KOPT-K1 (cell line): ENCODE measurements around the gene NPIPA2.
"Not testable (repeated sequence)": the region's sequence is repeated elsewhere in the genome, so short reads cannot be mapped to it uniquely, and the experiment has no call there.

ENCODE experiments used
- H3K27ac ChIP-seq: fragments of 200-600 bp; sonication (generic); 2 replicates; pipeline ENCODE4 v1.5.1; 2016; ENCODE audit warnings: antibody characterized with exemption, mild to moderate bottlenecking, low read depth, low read length; ENCODE audit not compliant: poor library complexity, severe bottlenecking
- H3K36me3 ChIP-seq: fragments of 200-600 bp; sonication (generic); 2 replicates; pipeline ENCODE4 v1.5.1; 2017; ENCODE audit warnings: antibody characterized with exemption, mild to moderate bottlenecking, low read length, moderate library complexity; ENCODE audit not compliant: insufficient read depth
- H3K9me3 ChIP-seq: fragments of 200-600 bp; sonication (generic); 2 replicates; pipeline ENCODE4 v1.5.1; 2017; ENCODE audit warnings: antibody characterized with exemption, low read length, mild to moderate bottlenecking; ENCODE audit not compliant: insufficient read depth, poor library complexity, severe bottlenecking

The NPIPA2 gene

DNA sequence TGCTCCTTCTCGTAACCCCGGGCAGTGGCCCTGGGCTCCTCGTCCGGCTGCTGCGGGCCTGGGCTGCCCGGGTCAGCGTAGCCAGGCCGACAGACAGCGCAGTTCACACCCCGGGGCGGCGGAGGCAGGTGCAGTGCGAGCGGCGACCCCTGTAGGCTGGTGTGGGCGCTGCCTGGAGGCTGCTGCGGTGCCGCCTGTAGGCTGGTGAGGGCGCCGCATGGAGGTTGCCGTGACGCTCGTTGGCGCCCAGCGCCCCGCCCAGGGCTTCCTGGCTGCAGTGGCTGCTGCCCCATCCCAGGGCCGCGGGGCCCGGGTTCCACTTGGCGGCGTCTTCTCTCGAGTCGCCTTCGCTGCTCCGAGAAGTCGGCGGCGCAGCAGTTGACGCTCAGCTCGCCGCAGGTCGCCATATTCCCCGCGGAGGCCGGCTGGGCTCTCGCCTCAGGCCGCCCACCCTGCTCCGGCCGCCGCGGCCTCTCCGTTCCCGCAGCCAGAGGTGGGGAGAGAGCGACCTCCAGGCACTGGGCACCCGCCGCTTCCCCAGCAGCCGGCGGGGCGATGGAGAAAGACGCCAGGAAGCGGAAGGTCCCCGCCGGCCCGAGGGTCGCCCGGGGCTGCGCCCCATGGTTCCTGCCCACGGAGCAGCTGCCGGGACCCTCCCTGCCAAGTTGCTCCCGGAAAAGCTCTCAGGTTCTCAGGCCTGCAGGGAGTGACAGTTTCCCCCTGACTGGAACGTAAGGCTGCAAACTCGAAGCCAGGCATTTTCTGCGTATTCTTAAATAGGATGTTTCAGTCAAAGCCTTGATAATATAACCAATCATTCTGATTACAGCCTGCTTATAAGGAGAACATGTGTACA, at the start of gene NPIPA2:
NPIPA2 (plus strand) TSS at position 261 of the 856 bp plus-strand sequence. CDS start 5,533 bp downstream, outside the sequence.
- not testable (repeated sequence) for H3K27ac ChIP-seq, H3K36me3 ChIP-seq, H3K9me3 ChIP-seq

GRCh38 chr16:14694129-14694528, 48.2 kb upstream of the NPIPA2 start, which contains the start of gene PLA2G10:
PLA2G10 (minus strand) TSS chr16:14694308; CDS start chr16:14694229, 79 bp downstream.
- H3K9me3 ChIP-seq, H3K27ac ChIP-seq, H3K36me3 ChIP-seq: not testable (repeated sequence)

GRCh38 chr16:14701859-14702258, 40.5 kb upstream of the NPIPA2 start:
- H3K27ac ChIP-seq, H3K9me3 ChIP-seq, H3K36me3 ChIP-seq: not testable (repeated sequence)

DNA sequence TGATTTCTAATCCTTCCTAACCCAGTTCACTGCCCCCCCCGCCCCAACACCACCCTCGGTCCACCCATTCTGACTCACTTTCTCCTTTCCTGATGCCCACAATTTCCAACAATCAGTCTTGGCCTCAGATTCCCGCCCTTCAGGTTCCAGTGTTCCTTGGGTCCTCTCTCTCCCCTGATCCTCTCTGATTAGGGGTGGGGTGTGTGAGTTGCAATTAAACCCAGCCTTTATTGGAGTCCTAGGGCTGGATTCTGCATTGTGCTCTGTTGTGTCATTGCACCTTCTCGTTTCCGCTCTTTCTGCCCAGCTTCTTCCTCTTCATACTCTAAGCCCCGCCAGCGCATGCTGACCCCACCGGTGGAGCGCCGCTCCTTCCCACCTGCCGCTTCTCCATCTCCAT, 39.7 kb upstream of the NPIPA2 start:
- not testable (repeated sequence) for H3K36me3 ChIP-seq, H3K9me3 ChIP-seq, H3K27ac ChIP-seq

- H3K36me3 ChIP-seq, H3K9me3 ChIP-seq, H3K27ac ChIP-seq: not testable (repeated sequence)
Observed at GRCh38 chr16:14703156-14704011, 38.9 kb upstream of the NPIPA2 start, which contains the start of gene NPIPA3. NPIPA3 (plus strand) TSS chr16:14703411; CDS start chr16:14708944, 5,533 bp downstream.

GRCh38 chr16:14733233-14733632, 9.1 kb upstream of the NPIPA2 start:
- H3K9me3 ChIP-seq, H3K36me3 ChIP-seq, H3K27ac ChIP-seq: not testable (repeated sequence)

GRCh38 chr16:14740832-14741385, 1.4 kb upstream of the NPIPA2 start:
- H3K36me3 ChIP-seq, H3K27ac ChIP-seq, H3K9me3 ChIP-seq: not testable (repeated sequence)

DNA sequence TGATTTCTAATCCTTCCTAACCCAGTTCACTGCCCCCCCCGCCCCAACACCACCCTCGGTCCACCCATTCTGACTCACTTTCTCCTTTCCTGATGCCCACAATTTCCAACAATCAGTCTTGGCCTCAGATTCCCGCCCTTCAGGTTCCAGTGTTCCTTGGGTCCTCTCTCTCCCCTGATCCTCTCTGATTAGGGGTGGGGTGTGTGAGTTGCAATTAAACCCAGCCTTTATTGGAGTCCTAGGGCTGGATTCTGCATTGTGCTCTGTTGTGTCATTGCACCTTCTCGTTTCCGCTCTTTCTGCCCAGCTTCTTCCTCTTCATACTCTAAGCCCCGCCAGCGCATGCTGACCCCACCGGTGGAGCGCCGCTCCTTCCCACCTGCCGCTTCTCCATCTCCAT, 539 bp upstream of the NPIPA2 start:
- not testable (repeated sequence) for H3K9me3 ChIP-seq, H3K36me3 ChIP-seq, H3K27ac ChIP-seq

DNA sequence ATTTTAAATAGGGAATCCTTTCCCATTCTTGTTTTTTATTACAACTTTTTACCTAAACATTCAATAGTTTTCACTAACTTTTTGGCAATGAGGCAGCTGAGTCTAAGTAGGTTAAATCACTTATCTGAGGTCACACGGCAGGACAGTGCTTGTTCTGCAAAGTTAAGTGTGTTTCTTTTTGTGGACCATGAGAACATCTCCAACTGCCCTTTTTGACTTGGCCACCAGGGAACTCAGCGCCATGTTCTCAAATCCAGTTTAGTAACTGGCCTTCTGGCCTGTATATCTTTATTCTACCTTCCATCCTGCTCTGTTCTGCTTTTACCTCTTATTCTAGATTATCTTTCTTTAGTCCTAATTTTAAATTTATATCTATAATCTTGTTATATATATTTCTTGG, 31.3 kb downstream of the NPIPA2 start:
- H3K36me3 ChIP-seq, H3K27ac ChIP-seq, H3K9me3 ChIP-seq: not testable (repeated sequence)

DNA sequence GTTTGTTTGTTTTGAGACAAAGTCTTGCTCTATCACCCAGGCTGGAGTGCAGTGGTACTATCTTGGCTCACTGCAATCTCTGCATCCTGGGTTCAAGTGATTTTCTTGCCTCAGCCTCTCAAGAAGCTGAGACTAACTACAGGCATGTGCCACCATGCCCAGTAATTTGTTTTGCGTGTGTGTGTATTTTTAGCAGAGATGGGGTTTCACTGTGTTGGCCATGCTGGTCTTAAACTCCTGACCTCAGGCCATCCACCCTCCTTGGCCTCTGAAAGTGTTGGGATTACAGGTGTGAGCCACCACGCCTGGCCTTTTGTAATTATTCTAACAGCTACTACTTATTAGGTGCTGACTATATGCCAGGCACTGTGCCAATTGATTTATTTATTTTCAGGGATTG, 33.3 kb downstream of the NPIPA2 start:
- not testable (repeated sequence) for H3K36me3 ChIP-seq, H3K9me3 ChIP-seq, H3K27ac ChIP-seq

GRCh38 chr16:14776763-14777162, 34.4 kb downstream of the NPIPA2 start:
- H3K36me3 ChIP-seq, H3K9me3 ChIP-seq, H3K27ac ChIP-seq: not testable (repeated sequence)

- H3K27ac ChIP-seq, H3K36me3 ChIP-seq, H3K9me3 ChIP-seq: not testable (repeated sequence)
Observed at GRCh38 chr16:14779368-14779877, 37.1 kb downstream of the NPIPA2 start.

- not testable (repeated sequence) for H3K27ac ChIP-seq, H3K9me3 ChIP-seq, H3K36me3 ChIP-seq
Observed at GRCh38 chr16:14786180-14786579, 43.8 kb downstream of the NPIPA2 start.

- not testable (repeated sequence) for H3K27ac ChIP-seq, H3K9me3 ChIP-seq, H3K36me3 ChIP-seq
Observed at GRCh38 chr16:14789577-14789976, 47.2 kb downstream of the NPIPA2 start.

GRCh38 chr16:14790320-14790956, 48.1 kb downstream of the NPIPA2 start:
- H3K27ac ChIP-seq, H3K9me3 ChIP-seq, H3K36me3 ChIP-seq: not testable (repeated sequence)
